Activated T-cell treated with anti-CD3 and anti-CD28 coated beads, Interleukin-2, amount 50 U/mL, for 24 hours (primary cell): ENCODE measurements around the gene TAF12.
"Not testable (repeated sequence)": the region's sequence is repeated elsewhere in the genome, so short reads cannot be mapped to it uniquely, and the experiment has no call there.

Source experiments
- DNase-seq: peaks from one replicate; pipeline ENCODE4 v3.0.0-alpha.2; 2020
- H3K27ac Mint-ChIP-seq: 2 replicates; pipeline ENCODE4 v1.8.0; 2020; ENCODE audit warnings: mild to moderate bottlenecking, mixed read lengths
- H3K27me3 Mint-ChIP-seq: 2 replicates; pipeline ENCODE4 v1.8.0; 2020; ENCODE audit warnings: mixed read lengths
- H3K36me3 Mint-ChIP-seq: 2 replicates; pipeline ENCODE4 v1.8.0; 2020; ENCODE audit warnings: low read depth, mixed read lengths
- H3K4me1 Mint-ChIP-seq: 2 replicates; pipeline ENCODE4 v1.8.0; 2020; ENCODE audit warnings: low read depth, mixed read lengths
- H3K4me3 Mint-ChIP-seq: 2 replicates; pipeline ENCODE4 v1.8.0; 2020; ENCODE audit warnings: mild to moderate bottlenecking, moderate library complexity, mixed read lengths
- H3K9me3 Mint-ChIP-seq: 2 replicates; pipeline ENCODE4 v1.8.0; 2020; ENCODE audit warnings: mixed read lengths

The TAF12 gene

GRCh38 chr1:28581531-28582247 lies 61.2 kb downstream of the TAF12 start:
- Mint-ChIP-seq H3K4me3 (peak overlapping the region; percentile 95), H3K27ac (peak overlapping the region; percentile 98), H3K4me1 (peaks cover 36% of the 10 kb centered on the region)

GRCh38 chr1:28580722-28581530 lies 61.9 kb downstream of the TAF12 start:
- H3K36me3 Mint-ChIP-seq = peaks cover 65% of the 10 kb centered on the region
- no peak for DNase-seq
- H3K27me3 Mint-ChIP-seq = no peaks in the 10 kb centered on the region
- H3K9me3 Mint-ChIP-seq = no peaks in the 10 kb centered on the region
- H3K4me3 Mint-ChIP-seq = peak overlapping the region; percentile 95
- H3K4me1 Mint-ChIP-seq = peaks cover 36% of the 10 kb centered on the region
- H3K27ac Mint-ChIP-seq = peak overlapping the region; percentile 98

More at GRCh38 chr1:28581531-28582247, 61.2 kb downstream of the TAF12 start:
- peak; percentile 97 for DNase-seq
- Mint-ChIP-seq H3K27me3 (no peaks in the 10 kb centered on the region), H3K36me3 (peaks cover 59% of the 10 kb centered on the region), H3K9me3 (no peaks in the 10 kb centered on the region)

GRCh38 chr1:28579401-28579800 lies 63.5 kb downstream of the TAF12 start:
- peaks cover 77% of the 10 kb centered on the region for H3K36me3 Mint-ChIP-seq

GRCh38 chr1:28578696-28579218 lies 64.1 kb downstream of the TAF12 start:
- Mint-ChIP-seq H3K4me3 (peak overlapping the region; percentile 95), H3K4me1 (peaks cover 36% of the 10 kb centered on the region), H3K27ac (peak overlapping the region; percentile 98), H3K27me3 (no peaks in the 10 kb centered on the region), H3K36me3 (peaks cover 81% of the 10 kb centered on the region), H3K9me3 (no peaks in the 10 kb centered on the region)
- no peak for DNase-seq

More at GRCh38 chr1:28579401-28579800, 63.5 kb downstream of the TAF12 start:
- peak overlapping the region; percentile 95 for H3K4me3 Mint-ChIP-seq
- DNase-seq = no peak
- H3K27me3 Mint-ChIP-seq = no peaks in the 10 kb centered on the region
- peak overlapping the region; percentile 98 for H3K27ac Mint-ChIP-seq
- H3K9me3 Mint-ChIP-seq = no peaks in the 10 kb centered on the region
- peaks cover 36% of the 10 kb centered on the region for H3K4me1 Mint-ChIP-seq

GRCh38 chr1:28577738-28578536 lies 64.9 kb downstream of the TAF12 start:
- DNase-seq = peak; percentile 51
- no peaks in the 10 kb centered on the region for H3K9me3 Mint-ChIP-seq
- peak overlapping the region; percentile 95 for H3K4me3 Mint-ChIP-seq
- no peaks in the 10 kb centered on the region for H3K27me3 Mint-ChIP-seq
- H3K27ac Mint-ChIP-seq = peak overlapping the region; percentile 98
- H3K36me3 Mint-ChIP-seq = peaks cover 86% of the 10 kb centered on the region
- H3K4me1 Mint-ChIP-seq = peaks cover 34% of the 10 kb centered on the region

GRCh38 chr1:28577052-28577678 lies 65.7 kb downstream of the TAF12 start:
- peak; percentile 72 for DNase-seq
- H3K27ac Mint-ChIP-seq = peak overlapping the region; percentile 98
- no peaks in the 10 kb centered on the region for H3K9me3 Mint-ChIP-seq
- peak overlapping the region; percentile 95 for H3K4me3 Mint-ChIP-seq
- peaks cover 81% of the 10 kb centered on the region for H3K36me3 Mint-ChIP-seq
- no peaks in the 10 kb centered on the region for H3K27me3 Mint-ChIP-seq
- peaks cover 31% of the 10 kb centered on the region for H3K4me1 Mint-ChIP-seq

GRCh38 chr1:28573564-28573963 lies 69.3 kb downstream of the TAF12 start:
- Mint-ChIP-seq H3K36me3 (peaks cover 77% of the 10 kb centered on the region), H3K9me3 (no peaks in the 10 kb centered on the region)
- DNase-seq = no peak

GRCh38 chr1:28572891-28573290 lies 70.0 kb downstream of the TAF12 start:
- H3K36me3 Mint-ChIP-seq = peaks cover 77% of the 10 kb centered on the region
- H3K9me3 Mint-ChIP-seq, H3K4me1 Mint-ChIP-seq, H3K27ac Mint-ChIP-seq, H3K4me3 Mint-ChIP-seq, DNase-seq, H3K27me3 Mint-ChIP-seq: not testable (repeated sequence)

More at GRCh38 chr1:28573564-28573963, 69.3 kb downstream of the TAF12 start:
- no peak overlapping the region for H3K4me3 Mint-ChIP-seq
- no peaks in the 10 kb centered on the region for H3K27me3 Mint-ChIP-seq
- H3K27ac Mint-ChIP-seq = no peak overlapping the region
- peaks cover 12% of the 10 kb centered on the region for H3K4me1 Mint-ChIP-seq

GRCh38 chr1:28571911-28572310 lies 71.0 kb downstream of the TAF12 start:
- Mint-ChIP-seq H3K36me3 (peaks cover 77% of the 10 kb centered on the region), H3K27ac (no peak overlapping the region), H3K9me3 (no peaks in the 10 kb centered on the region), H3K4me1 (no peaks in the 10 kb centered on the region), H3K27me3 (no peaks in the 10 kb centered on the region), H3K4me3 (no peak overlapping the region)
- DNase-seq = no peak

GRCh38 chr1:28566931-28567330 lies 75.9 kb downstream of the TAF12 start:
- no peaks in the 10 kb centered on the region for H3K9me3 Mint-ChIP-seq
- H3K27ac Mint-ChIP-seq = peak overlapping the region; percentile 22
- H3K4me3 Mint-ChIP-seq = no peak overlapping the region
- peaks cover 82% of the 10 kb centered on the region for H3K36me3 Mint-ChIP-seq
- DNase-seq = no peak
- no peaks in the 10 kb centered on the region for H3K4me1 Mint-ChIP-seq
- H3K27me3 Mint-ChIP-seq = no peaks in the 10 kb centered on the region

GRCh38 chr1:28565726-28566125 lies 77.1 kb downstream of the TAF12 start:
- Mint-ChIP-seq H3K4me3 (no peak overlapping the region), H3K27me3 (no peaks in the 10 kb centered on the region), H3K27ac (no peak overlapping the region), H3K4me1 (no peaks in the 10 kb centered on the region), H3K36me3 (peaks cover 82% of the 10 kb centered on the region), H3K9me3 (no peaks in the 10 kb centered on the region)
- no peak for DNase-seq

GRCh38 chr1:28565040-28565439 lies 77.8 kb downstream of the TAF12 start:
- no peaks in the 10 kb centered on the region for H3K9me3 Mint-ChIP-seq
- H3K4me1 Mint-ChIP-seq = no peaks in the 10 kb centered on the region
- DNase-seq = no peak
- H3K27me3 Mint-ChIP-seq = no peaks in the 10 kb centered on the region
- H3K4me3 Mint-ChIP-seq = no peak overlapping the region
- H3K36me3 Mint-ChIP-seq = peaks cover 82% of the 10 kb centered on the region
- H3K27ac Mint-ChIP-seq = no peak overlapping the region

GRCh38 chr1:28564310-28564709 lies 78.6 kb downstream of the TAF12 start:
- Mint-ChIP-seq H3K36me3 (peaks cover 85% of the 10 kb centered on the region), H3K27me3 (no peaks in the 10 kb centered on the region), H3K27ac (no peak overlapping the region), H3K4me3 (no peak overlapping the region), H3K9me3 (no peaks in the 10 kb centered on the region), H3K4me1 (no peaks in the 10 kb centered on the region)
- no peak for DNase-seq

GRCh38 chr1:28560886-28561285 lies 82.0 kb downstream of the TAF12 start:
- Mint-ChIP-seq H3K36me3 (peaks cover 78% of the 10 kb centered on the region), H3K27me3 (no peaks in the 10 kb centered on the region), H3K4me3 (no peak overlapping the region), H3K27ac (no peak overlapping the region), H3K9me3 (no peaks in the 10 kb centered on the region), H3K4me1 (no peaks in the 10 kb centered on the region)
- DNase-seq = no peak
